Gastroesophageal sphincter (tissue), 3 donors: ENCODE measurements around the gene PDE4A.

ENCODE experiments used
- CTCF ChIP-seq, 4 experiments: fragments of 200-600 bp in 2 of 4; fragments of 450-650 bp in 2 of 4; sonication (generic) in 1 of 4; IDR thresholded peaks; one replicate each; pipeline ENCODE4 v1.5.1; 2017 to 2019; ENCODE audit warnings: antibody characterized with exemption in 4 of 4, mild to moderate bottlenecking in 2 of 4, moderate library complexity in 2 of 4
- EP300 ChIP-seq: sonication (generic); formaldehyde crosslinking; IDR thresholded peaks from one replicate; pipeline ENCODE4 v1.6.1; 2017; ENCODE audit warnings: antibody characterized with exemption, mild to moderate bottlenecking
- POLR2A ChIP-seq, 2 donors: fragments of 450-650 bp; IDR thresholded peaks; one replicate each; pipeline ENCODE4 v1.6.1; 2017; ENCODE audit warnings: antibody characterized with exemption in 2 of 2, mild to moderate bottlenecking in 2 of 2, moderate library complexity in 1 of 2
- POLR2AphosphoS5 ChIP-seq: sonication (generic); formaldehyde crosslinking; IDR thresholded peaks from one replicate; pipeline ENCODE4 v1.6.1; 2017; ENCODE audit warnings: antibody characterized with exemption

GRCh38 chr19:10398819-10399218, 21.5 kb upstream of the PDE4A start:
- TF ChIP-seq POLR2AphosphoS5 = no peak
- TF ChIP-seq CTCF (IDR thresholded peaks at IDR 0.05) = no peak
- no peak for TF ChIP-seq POLR2A (IDR thresholded peaks at IDR 0.05)
- TF ChIP-seq EP300 = no peak
